Activated CD4-positive, CD25-positive, alpha-beta regulatory T cell treated with anti-CD3 and anti-CD28 coated beads, Interleukin-2, amount 50 U/mL, for 16 hours (primary cell): ENCODE data around the gene TMEM119.
"Not testable (repeated sequence)": the region's sequence is repeated elsewhere in the genome, so short reads cannot be mapped to it uniquely, and the experiment has no call there.

Experiments
- DNase-seq: peaks from one replicate; pipeline ENCODE4 v3.0.0-alpha.2; 2020; ENCODE audit warnings: low read depth, low spot score

TMEM119 gene

DNA sequence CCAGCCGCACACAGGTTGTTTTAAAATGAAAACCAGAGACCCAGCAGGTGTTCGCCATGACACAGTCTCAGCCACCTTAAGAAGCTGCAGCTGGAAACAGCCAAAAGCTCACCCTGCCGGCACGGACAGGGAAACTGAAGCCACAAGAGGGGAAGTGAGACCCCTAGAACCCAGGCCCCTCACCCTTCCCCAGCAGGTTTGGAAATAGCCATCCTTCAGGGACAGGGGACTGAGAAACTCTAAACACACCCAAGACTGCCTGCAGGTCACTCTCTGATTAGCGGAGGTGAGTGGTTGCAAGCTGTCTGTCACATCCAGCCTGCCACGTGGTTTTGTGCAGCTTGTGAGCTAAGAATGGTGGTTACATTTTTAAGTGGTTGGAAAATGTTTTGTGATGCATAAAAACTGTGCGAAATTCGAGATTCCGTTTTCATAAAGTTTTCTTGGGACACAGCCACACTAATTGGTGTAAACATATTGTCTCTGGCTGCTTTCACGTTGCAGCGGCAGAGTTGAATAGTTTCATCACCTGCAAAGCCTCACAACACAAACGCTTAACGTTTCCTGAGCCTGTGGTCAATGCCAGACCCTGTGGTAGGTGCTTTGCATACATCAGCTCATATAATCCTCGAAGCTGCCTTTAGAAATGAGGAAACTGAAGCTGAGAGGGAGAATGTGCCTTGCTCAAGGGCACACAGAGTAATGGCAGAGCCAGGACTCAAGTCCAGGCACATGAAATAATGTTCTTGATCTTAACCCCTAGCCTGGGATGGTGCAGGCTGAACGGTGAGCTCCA, 37.5 kb upstream of the TMEM119 start:
- no peak for DNase-seq

DNA sequence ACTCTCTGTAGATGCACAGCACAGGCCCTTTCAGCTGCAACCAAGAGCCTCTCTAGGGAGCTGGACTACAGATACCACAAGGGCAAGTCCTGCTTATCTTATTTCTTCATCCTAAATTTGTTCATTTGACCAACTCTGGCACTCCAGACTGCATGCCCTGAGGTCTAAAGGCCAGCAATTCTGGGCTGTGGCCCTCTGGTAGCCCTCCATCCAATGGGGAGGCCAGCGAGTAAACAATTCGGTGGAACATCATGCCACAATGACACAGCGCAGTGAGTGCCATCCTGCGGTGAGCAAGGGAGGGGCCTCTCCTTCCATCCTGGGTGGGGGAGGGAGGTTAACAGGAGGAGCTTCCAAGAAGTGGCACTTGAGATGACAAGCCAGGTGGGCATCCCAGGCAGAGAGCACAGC, 36.5 kb upstream of the TMEM119 start:
- no peak for DNase-seq

GRCh38 chr12:108633534-108634248, 35.8 kb upstream of the TMEM119 start, which contains the start of gene SELPLG:
Gene SELPLG (minus strand): TSS chr12:108633894. CDS start chr12:108624307, 9,587 bp downstream.
- DNase-seq: peak; percentile 70

DNA sequence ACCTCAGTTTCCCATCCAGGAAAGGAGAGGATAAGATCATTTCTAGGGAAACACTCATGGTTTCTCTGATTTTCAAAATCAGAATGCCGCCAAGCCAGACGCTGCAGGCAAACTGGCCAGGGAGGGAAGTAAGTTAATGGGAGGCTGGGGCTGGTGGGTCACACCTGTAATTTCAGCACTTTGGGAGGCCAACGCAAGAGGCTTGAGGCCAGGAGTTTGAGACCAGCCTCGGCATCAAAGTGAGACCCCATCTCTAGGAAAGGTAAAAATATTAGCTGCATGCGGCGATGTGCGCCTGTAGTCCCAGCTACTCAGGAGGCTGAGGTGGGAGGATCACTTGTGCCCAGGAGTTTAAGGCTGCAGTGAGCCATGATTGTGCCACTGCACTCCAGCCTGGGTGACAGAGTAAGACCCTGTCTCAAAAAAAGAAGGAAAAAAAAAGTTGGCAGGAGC, 35.2 kb upstream of the TMEM119 start:
- DNase-seq: no peak

DNA sequence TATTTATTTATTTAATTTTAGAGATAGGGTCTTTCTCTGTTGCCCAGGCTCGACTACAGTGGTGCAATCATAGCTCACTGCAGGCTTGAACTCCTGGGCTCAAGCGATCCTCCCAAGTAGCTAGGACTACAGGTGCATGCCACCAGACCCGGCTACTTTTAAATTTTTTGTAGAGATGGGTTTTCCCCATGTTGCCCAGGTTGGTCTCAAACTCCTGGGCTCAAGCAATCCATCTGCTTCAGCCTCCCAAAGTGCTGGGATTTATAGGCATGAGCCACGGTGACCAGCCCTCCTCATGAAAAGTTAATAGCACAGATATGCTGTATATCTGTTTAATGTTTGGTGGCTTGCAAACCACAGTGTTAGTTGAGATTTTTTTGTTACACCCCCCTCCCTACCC, 33.4 kb upstream of the TMEM119 start:
- DNase-seq: not testable (repeated sequence)

- DNase-seq: no peak
These were observed 32.8 kb upstream of the TMEM119 start for GRCh38 chr12:108630481-108631207.

- no peak for DNase-seq
These were observed 32.1 kb upstream of the TMEM119 start for GRCh38 chr12:108629824-108630476.

GRCh38 chr12:108629151-108629550, 31.3 kb upstream of the TMEM119 start:
- no peak for DNase-seq

DNA sequence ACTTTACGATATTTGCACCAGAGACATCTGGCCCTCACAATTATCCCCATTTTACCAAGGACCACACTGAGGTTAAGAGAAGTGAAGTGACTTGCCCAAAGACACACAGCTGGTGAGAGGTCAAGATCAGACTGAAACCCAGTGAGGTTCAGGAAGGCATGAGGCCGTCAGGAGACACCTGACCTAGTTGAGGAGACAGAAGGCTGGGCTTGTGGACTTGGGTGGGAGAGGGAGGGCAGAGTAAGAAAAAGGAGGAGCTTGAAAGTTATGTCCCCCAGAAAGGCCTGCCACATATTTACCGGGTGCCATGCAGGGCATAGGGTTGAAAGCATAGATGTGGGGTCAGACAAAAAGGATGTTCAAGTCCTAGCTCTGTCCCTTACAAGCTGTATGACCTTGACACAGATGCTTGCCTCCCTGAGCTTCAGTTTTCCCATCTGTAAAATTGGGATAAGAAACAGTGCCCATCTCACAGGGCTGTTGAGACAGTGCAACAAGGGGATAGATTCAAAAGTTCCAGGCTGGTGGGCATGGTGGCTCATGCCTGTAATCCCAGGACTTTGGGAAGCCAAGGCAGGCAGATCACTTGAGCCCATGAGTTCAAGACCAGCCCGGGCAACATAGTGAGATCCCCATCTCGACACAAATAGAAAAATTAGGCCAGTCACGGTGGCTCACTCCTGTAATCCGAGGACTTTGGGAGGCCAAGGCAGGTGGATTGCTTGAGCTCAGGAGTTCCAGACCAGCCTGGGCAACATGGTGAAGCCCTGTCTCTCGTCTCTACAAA, 29.4 kb upstream of the TMEM119 start:
- DNase-seq: no peak

GRCh38 chr12:108625228-108625627, 27.3 kb upstream of the TMEM119 start:
- no peak for DNase-seq

DNA sequence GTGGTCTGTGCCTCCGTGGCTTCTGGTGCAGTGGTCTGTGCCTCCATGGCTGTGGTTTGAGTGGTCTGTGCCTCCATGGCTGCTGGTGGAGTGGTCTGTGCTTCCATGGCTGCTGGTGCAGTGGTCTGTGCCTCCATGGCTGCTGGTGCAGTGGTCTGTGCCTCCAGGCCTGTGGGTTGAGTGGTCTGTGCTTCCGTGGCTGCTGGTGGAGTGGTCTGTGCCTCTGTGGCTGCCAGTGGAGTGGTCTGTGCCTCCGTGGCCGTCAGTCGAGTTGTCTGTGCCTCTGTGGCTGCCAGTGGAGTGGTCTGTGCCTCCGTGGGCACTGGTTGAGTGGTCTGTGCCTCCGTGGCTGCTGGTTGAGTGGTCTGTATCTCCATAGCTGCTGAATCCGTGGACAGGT, 25.7 kb upstream of the TMEM119 start:
- DNase-seq: no peak

GRCh38 chr12:108622921-108623514, 25.1 kb upstream of the TMEM119 start:
- no peak for DNase-seq

DNA sequence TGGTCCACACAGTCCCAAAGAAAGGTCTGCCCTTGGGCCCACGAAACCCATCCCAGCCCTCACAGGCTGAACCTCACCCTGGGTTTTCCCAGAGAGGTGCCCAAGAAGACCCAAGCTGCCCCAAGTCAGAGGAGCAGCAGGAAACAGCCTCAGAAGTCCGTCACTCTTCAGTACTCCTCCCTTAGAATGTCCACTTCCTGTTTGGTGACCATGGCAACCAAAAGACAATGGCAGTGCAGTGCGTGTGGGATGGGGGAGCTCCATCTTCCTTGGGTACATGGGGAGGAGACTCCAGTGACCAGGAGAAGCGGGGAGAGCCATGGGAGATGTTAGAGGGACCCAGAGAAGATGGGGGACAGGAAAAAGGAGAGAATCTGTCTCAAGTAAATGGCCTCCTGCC, 24.5 kb upstream of the TMEM119 start:
- no peak for DNase-seq

GRCh38 chr12:108621161-108621560, 23.3 kb upstream of the TMEM119 start:
- DNase-seq: no peak

DNA sequence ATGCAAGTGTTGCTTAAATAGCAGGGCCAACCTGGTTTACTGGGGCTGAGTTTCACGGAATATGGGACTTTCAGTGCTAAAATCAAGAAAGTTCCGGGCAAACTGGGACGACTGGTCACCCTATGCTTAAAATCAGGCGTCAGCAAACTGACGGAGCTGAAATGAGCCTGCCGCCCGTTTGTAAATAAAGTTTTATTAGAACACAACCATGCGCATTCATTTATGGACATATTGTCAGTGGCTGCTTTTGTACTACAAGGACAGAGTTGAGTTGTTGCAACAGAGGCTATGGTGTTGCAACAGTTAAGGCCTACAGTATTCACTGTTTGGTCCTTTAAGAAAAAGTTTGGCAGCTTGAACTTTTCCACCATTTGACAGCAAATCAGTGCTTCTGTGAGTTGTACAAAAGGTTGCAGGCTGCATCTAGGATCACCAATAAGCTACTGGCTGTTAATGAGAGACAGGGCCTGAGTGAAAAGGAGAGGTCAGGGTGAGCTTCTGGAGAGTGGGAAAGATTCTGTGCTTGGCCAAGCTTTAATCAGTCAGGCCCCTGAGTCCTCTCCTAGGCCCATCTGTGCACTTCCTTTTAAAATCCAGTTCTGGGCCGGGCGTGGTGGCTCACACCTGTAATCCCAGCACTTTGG, 22.5 kb upstream of the TMEM119 start:
- no peak for DNase-seq

GRCh38 chr12:108619369-108620160, 21.7 kb upstream of the TMEM119 start:
- DNase-seq: no peak

- DNase-seq: not testable (repeated sequence)
These were observed 21.0 kb upstream of the TMEM119 start for GRCh38 chr12:108618953-108619274.

DNA sequence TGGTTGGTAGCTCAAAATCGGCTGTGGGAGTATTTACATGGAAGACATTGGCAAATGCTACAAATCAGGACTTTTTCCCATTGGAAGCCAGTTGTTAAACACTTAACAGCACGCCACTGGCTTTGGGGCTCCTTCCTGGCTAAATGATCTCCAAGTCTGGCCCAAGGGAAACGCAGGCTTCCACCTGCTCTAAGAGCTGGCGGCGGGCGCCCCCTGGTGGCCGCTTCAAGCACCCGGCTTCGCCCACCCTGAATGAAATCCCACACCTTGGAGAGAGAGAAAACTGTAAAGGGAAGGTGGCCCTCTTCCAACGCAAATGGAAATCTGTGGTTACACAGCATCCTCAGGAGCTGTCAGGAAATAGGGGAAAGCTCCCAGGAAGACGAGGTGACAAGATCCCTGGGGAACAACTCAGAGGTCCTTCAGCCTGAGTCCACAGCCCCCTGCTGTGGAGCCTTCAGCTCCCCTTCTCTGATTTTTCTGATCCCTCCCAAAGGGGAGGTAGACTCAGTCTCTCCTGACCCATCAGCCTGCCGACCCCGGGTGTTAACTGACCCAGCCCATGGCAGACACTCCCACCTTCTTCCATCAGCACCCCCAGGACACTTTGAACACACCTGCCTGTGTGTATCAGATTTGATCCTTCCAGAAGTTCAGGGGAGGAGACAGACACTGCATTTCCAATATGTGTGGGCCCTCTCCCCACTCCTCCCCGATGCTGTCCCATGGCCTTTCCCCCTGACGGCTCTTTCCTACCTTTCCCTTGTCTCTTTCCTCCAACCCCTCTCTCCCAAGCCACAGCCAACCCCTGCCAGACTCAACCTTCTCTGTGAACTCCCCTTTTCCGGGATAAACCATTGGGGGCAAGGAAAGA, 20.4 kb upstream of the TMEM119 start:
- DNase-seq: peak; percentile 53
